Measurements from ENCODE around the gene COL6A2. TPM values are rescaled to one million over a fixed set of nuclear protein-coding genes. Genes with fewer than 3 reads are reported as not detected.

Gene COL6A2
- total and polyA plus RNA-seq, 10 of the 15 experiments (the other 5 are each of a cell fraction or from before 2014, with no cell fraction given), result 0.16 to 1.3 (median 0.34) TPM; not detected in 7

GRCh38 chr21:46100426-46100825, 2.5 kb downstream of the COL6A2 start:
- Histone ChIP-seq H3K27me3 (replicated peaks in 1 of 2; ENCODE audit: control insufficient read depth in 2 of 2, insufficient read depth in 2 of 2, low read length in 1 of 2) (no peaks in the 10 kb centered on the region), H3K4me1 (ENCODE audit: control insufficient read depth, insufficient read depth, low read length) (no peaks in the 10 kb centered on the region), H3K9ac (ENCODE audit: control insufficient read depth, insufficient read depth, low read length) (no peak overlapping the region), H3K4me2 (ENCODE audit: control insufficient read depth, insufficient read depth) (no peak overlapping the region), H3K9me3 (replicated peaks; ENCODE audit: control insufficient read depth, insufficient read depth, low read length) (no peaks in the 10 kb centered on the region; the same call in 2 of the 3 replicates), H3K36me3 (ENCODE audit: control insufficient read depth in 2 of 2, insufficient read depth in 2 of 2, low read length in 1 of 2) (no peaks in the 10 kb centered on the region), H3K27ac (ENCODE audit: control insufficient read depth, insufficient read depth) (no peak overlapping the region), H2AFZ (ENCODE audit: control insufficient read depth, low read depth, low read length) (no peak overlapping the region), H4K20me1 (ENCODE audit: control insufficient read depth, insufficient read depth) (no peaks in the 10 kb centered on the region), H3K4me3 (no peak overlapping the region), H3K79me2 (ENCODE audit: control insufficient read depth, insufficient read depth, low read length) (no peaks in the 10 kb centered on the region)
- ChIA-PET POLR2A (no interaction called here), RAD21 (ENCODE audit: unreplicated experiment) (no interaction called here), CTCF (no interaction called here), SMC1A (ENCODE audit: uncharacterized antibody, unreplicated experiment) (no interaction called here)
- in situ Hi-C loops (cut with MboI), result no loop called here
- TF ChIP-seq RAD51 (IDR thresholded peaks at IDR 0.05), result no peak
- TF ChIP-seq SRF (IDR thresholded peaks at IDR 0.05; ENCODE audit: low read depth in 2 of 2, low read length in 2 of 2), result no peak
- TF ChIP-seq ZNF687 (IDR thresholded peaks at IDR 0.05), result no peak
- TF ChIP-seq, protein P1, sequence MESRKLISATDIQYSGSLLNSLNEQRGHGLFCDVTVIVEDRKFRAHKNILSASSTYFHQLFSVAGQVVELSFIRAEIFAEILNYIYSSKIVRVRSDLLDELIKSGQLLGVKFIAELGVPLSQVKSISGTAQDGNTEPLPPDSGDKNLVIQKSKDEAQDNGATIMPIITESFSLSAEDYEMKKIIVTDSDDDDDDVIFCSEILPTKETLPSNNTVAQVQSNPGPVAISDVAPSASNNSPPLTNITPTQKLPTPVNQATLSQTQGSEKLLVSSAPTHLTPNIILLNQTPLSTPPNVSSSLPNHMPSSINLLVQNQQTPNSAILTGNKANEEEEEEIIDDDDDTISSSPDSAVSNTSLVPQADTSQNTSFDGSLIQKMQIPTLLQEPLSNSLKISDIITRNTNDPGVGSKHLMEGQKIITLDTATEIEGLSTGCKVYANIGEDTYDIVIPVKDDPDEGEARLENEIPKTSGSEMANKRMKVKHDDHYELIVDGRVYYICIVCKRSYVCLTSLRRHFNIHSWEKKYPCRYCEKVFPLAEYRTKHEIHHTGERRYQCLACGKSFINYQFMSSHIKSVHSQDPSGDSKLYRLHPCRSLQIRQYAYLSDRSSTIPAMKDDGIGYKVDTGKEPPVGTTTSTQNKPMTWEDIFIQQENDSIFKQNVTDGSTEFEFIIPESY (IDR thresholded peaks at IDR 0.05), result no peak
- intact Hi-C loops (cut with micrococcal nuclease; ENCODE audit: unreplicated experiment), result no loop called here
- DNase-seq (ENCODE audit: low read depth, low spot score) (no peak), FAIRE-seq (no peak), ATAC-seq (no peak)
- WGBS (ENCODE audit: insufficient coverage, insufficient replicate concordance, low lambda C conversion rate, missing lambda C conversion rate), result 34% methylated on average over 7 of the region's 7 CpGs
- no TSS peak for BruUV-seq (replicated peaks)
